Smooth muscle cell (in vitro differentiated cells): ENCODE data around the gene FARSB. TPM values are rescaled to one million over a fixed set of nuclear protein-coding genes. Genes with fewer than 3 reads are reported as not detected.

Experiments
- DNase-seq: peaks from one replicate; lab custom pipeline; 2025; ENCODE audit not compliant: unreplicated experiment; lab: John Stamatoyannopoulos, UW
- H2AFZ ChIP-seq: fragments of 200-600 bp; sonication (generic); 2 replicates; pipeline ENCODE4 v1.6.0; 2016; ENCODE audit warnings: antibody characterized with exemption, low read depth, mild to moderate bottlenecking
- H3F3A ChIP-seq: fragments of 200-600 bp; sonication (generic); 2 replicates; pipeline ENCODE4 v1.6.0; 2017; ENCODE audit warnings: antibody characterized with exemption, low read depth
- H3K27ac ChIP-seq: fragments of 200-600 bp; sonication (generic); 2 replicates; pipeline ENCODE4 v1.5.1; 2016; ENCODE audit warnings: low read depth, mild to moderate bottlenecking
- H3K27me3 ChIP-seq: fragments of 200-600 bp; sonication (generic); 2 replicates; pipeline ENCODE4 v1.6.1; 2016; ENCODE audit warnings: low read depth, mild to moderate bottlenecking
- H3K36me3 ChIP-seq: fragments of 200-600 bp; sonication (generic); 2 replicates; pipeline ENCODE4 v1.5.1; 2016; ENCODE audit warnings: low read depth
- H3K4me1 ChIP-seq: fragments of 200-600 bp; sonication (generic); 2 replicates; pipeline ENCODE4 v1.5.1; 2016; ENCODE audit warnings: low read depth
- H3K4me2 ChIP-seq: fragments of 200-600 bp; sonication (generic); 2 replicates; pipeline ENCODE4 v1.6.0; 2016; ENCODE audit warnings: mild to moderate bottlenecking
- H3K4me3 ChIP-seq: fragments of 200-600 bp; sonication (generic); 2 replicates; pipeline ENCODE4 v1.5.1; 2016; ENCODE audit warnings: mild to moderate bottlenecking
- H3K79me2 ChIP-seq: fragments of 200-600 bp; sonication (generic); 2 replicates; pipeline ENCODE4 v1.6.0; 2016; ENCODE audit warnings: low read depth, mild to moderate bottlenecking
- H3K9ac ChIP-seq: fragments of 200-600 bp; sonication (generic); 2 replicates; pipeline ENCODE4 v1.6.0; 2016; ENCODE audit warnings: low read depth
- H3K9me3 ChIP-seq: fragments of 200-600 bp; sonication (generic); replicated peaks from 2 replicates; pipeline ENCODE4 v1.5.1; 2016; ENCODE audit warnings: low read depth
- H4K20me1 ChIP-seq: fragments of 200-600 bp; sonication (generic); 2 replicates; pipeline ENCODE4 v1.6.0; 2016; ENCODE audit warnings: low read depth
- CTCF ChIP-seq: fragments of 200-600 bp; sonication (generic); IDR thresholded peaks from 2 replicates; pipeline ENCODE4 v1.5.1; 2017; ENCODE audit warnings: borderline replicate concordance, mild to moderate bottlenecking, antibody characterized with exemption; ENCODE audit not compliant: insufficient read depth, poor library complexity, severe bottlenecking
- WGBS: methylation state at CpG from one replicate; pipeline ENCODE4 v1.1.7; 2016; ENCODE audit warnings: low lambda C conversion rate; 5-methylcytosine and 5-hydroxymethylcytosine counted together
- polyA plus RNA-seq: library from polyadenylated mRNA; unstranded; fragments of >200 nt; fragmentation: Nextera tagmentation; extraction: Ambion mirVana; gene quantifications from 2 replicates; pipeline ENCODE4 v1.2.1, GENCODE V29; 2016
- total RNA-seq: library from RNA; depleted of rRNA; stranded (reverse); fragments of >200 nt; gene quantifications from 2 replicates; pipeline ENCODE4 v1.2.3, GENCODE V29; 2014

The FARSB gene
- total and polyA plus RNA-seq, 2 experiments from 2014 or later: 25.7 to 27.0 TPM

- DNase-seq: no peak
- WGBS: 92% methylated on average over 7 of the region's 7 CpGs
- Histone ChIP-seq H3K9ac (no peak overlapping the region), H3K9me3 (no peaks in the 10 kb centered on the region), H3K36me3 (no peaks in the 10 kb centered on the region), H3K79me2 (no peaks in the 10 kb centered on the region), H3K4me3 (no peak overlapping the region), H3K4me2 (no peak overlapping the region), H4K20me1 (no peaks in the 10 kb centered on the region), H2AFZ (no peak overlapping the region), H3F3A (no peaks in the 10 kb centered on the region), H3K27me3 (no peaks in the 10 kb centered on the region), H3K27ac (no peak overlapping the region), H3K4me1 (no peaks in the 10 kb centered on the region)
- no peak for TF ChIP-seq CTCF
Observed at GRCh38 chr2:222526480-222527277, 129.2 kb downstream of the FARSB start.

GRCh38 chr2:222525811-222526210, 130.1 kb downstream of the FARSB start:
- Histone ChIP-seq H3K9me3 (no peaks in the 10 kb centered on the region), H3K4me2 (no peak overlapping the region), H3K79me2 (no peaks in the 10 kb centered on the region), H3K27ac (no peak overlapping the region), H3F3A (no peaks in the 10 kb centered on the region), H3K4me1 (no peaks in the 10 kb centered on the region), H3K4me3 (no peak overlapping the region), H4K20me1 (no peaks in the 10 kb centered on the region), H3K9ac (no peak overlapping the region), H3K36me3 (no peaks in the 10 kb centered on the region), H3K27me3 (no peaks in the 10 kb centered on the region), H2AFZ (no peak overlapping the region)
- WGBS: 91% methylated on average over 5 of the region's 5 CpGs
- TF ChIP-seq CTCF: no peak
- no peak for DNase-seq

GRCh38 chr2:222523783-222524544, 131.9 kb downstream of the FARSB start:
- no peaks in the 10 kb centered on the region for H3K36me3 ChIP-seq
- TF ChIP-seq CTCF: no peak
- 94% methylated on average over 4 of the region's 4 CpGs for WGBS
- no peak overlapping the region for H3K4me3 ChIP-seq
- H4K20me1 ChIP-seq: no peaks in the 10 kb centered on the region
- H3F3A ChIP-seq: no peaks in the 10 kb centered on the region
- H2AFZ ChIP-seq: no peak overlapping the region
- DNase-seq: no peak
- H3K4me2 ChIP-seq: no peak overlapping the region
- H3K9ac ChIP-seq: no peak overlapping the region
- no peaks in the 10 kb centered on the region for H3K9me3 ChIP-seq
- no peaks in the 10 kb centered on the region for H3K27me3 ChIP-seq
- no peaks in the 10 kb centered on the region for H3K79me2 ChIP-seq
- H3K4me1 ChIP-seq: no peaks in the 10 kb centered on the region
- no peak overlapping the region for H3K27ac ChIP-seq
